ENCODE data around the gene MAST3.

- TF ChIP-seq POLR2AphosphoS5 (IDR thresholded peaks at IDR 0.05) = no peak
- TF ChIP-seq, protein P1, sequence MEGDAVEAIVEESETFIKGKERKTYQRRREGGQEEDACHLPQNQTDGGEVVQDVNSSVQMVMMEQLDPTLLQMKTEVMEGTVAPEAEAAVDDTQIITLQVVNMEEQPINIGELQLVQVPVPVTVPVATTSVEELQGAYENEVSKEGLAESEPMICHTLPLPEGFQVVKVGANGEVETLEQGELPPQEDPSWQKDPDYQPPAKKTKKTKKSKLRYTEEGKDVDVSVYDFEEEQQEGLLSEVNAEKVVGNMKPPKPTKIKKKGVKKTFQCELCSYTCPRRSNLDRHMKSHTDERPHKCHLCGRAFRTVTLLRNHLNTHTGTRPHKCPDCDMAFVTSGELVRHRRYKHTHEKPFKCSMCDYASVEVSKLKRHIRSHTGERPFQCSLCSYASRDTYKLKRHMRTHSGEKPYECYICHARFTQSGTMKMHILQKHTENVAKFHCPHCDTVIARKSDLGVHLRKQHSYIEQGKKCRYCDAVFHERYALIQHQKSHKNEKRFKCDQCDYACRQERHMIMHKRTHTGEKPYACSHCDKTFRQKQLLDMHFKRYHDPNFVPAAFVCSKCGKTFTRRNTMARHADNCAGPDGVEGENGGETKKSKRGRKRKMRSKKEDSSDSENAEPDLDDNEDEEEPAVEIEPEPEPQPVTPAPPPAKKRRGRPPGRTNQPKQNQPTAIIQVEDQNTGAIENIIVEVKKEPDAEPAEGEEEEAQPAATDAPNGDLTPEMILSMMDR (IDR thresholded peaks at IDR 0.05; ENCODE audit: poor library complexity, severe bottlenecking) = no peak
- no peak for TF ChIP-seq SMC3 (conservative IDR thresholded peaks at IDR 0.05; ENCODE audit: poor library complexity)
- no peak for TF ChIP-seq EP300 (conservative IDR thresholded peaks at IDR 0.05; ENCODE audit: poor library complexity, severe bottlenecking)
- no peak for TF ChIP-seq EZH2 (IDR thresholded peaks at IDR 0.05; ENCODE audit: borderline replicate concordance, insufficient read depth, low read length, poor library complexity, severe bottlenecking)
Measured at GRCh38 chr19:18144361-18144760, 46.8 kb downstream of the MAST3 start.
